Panc1 (cell line): ENCODE results near the gene ENPEP.

Experiments
- CTCF ChIP-seq: fragments of 450-650 bp; IDR thresholded peaks from 2 replicates; pipeline ENCODE4 v1.5.1; 2017; ENCODE audit warnings: mild to moderate bottlenecking
- SIN3A ChIP-seq: IDR thresholded peaks from 2 replicates; pipeline ENCODE4 v1.6.1; 2012; ENCODE audit warnings: low read depth, mild to moderate bottlenecking, low read length, moderate library complexity, borderline replicate concordance; ENCODE audit not compliant: insufficient read depth

GRCh38 chr4:110499126-110499525 lies 23.2 kb downstream of the ENPEP start:
- no peak for TF ChIP-seq CTCF
- no peak for TF ChIP-seq SIN3A
